ENCODE measurements around the gene FGD4.
"Not testable (repeated sequence)": the region's sequence is repeated elsewhere in the genome, so short reads cannot be mapped to it uniquely, and the experiment has no call there.

Gene FGD4

DNA sequence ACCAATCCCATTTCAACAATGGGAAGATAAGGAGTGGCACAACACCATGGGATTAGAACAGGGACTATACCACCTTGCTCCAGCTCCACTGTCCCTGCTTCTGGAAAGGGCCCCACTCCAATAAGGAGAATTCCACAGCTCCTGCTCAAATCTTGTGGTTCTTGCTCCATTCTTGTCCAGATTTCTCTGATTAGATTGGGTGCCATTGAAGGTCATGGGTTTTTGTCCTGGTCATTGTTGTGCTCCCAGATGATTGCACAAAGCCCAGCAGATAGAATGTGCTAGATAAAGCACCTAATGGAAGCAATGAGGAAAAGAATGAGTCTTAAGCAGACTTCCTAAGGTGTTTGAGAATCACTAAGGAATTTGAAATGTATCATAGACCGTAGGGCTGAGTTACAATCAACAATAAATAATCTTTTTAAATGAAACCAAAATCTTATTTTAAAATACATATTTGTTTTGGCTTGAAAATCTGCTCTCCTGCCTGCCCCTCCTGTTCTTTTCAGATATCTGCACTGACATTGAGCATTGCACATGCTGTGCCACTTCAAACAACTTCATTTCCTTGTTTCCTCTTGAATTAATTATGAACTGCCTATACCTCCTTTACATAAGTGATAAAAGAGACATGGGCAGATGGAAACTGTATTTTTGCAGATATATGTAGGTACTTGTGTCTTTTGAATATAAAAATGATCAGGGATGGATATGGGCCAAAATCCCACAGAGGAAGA is 115.9 kb downstream of the FGD4 start:
- H3K4me3 ChIP-seq (ENCODE audit: low read length): no peak overlapping the region

GRCh38 chr12:32516230-32516629 is 116.9 kb downstream of the FGD4 start:
- Histone ChIP-seq H3K9me3 (ENCODE audit: control insufficient read depth, insufficient read depth, low read length) (no peaks in the 10 kb centered on the region), H3K4me1 (ENCODE audit: control insufficient read depth, insufficient read depth, low read length) (no peaks in the 10 kb centered on the region), H3K36me3 (ENCODE audit: control insufficient read depth, insufficient read depth, low read length) (no peaks in the 10 kb centered on the region), H3K4me3 (ENCODE audit: low read length) (no peak overlapping the region), H3K27me3 (ENCODE audit: control insufficient read depth, insufficient read depth, low read length) (no peaks in the 10 kb centered on the region), H3K27ac (ENCODE audit: low read length) (no peak overlapping the region)
- DNase-seq (ENCODE audit: low read depth, low spot score): no peak
- no CpG with 5 or more reads among the region's 2 CpGs for WGBS (ENCODE audit: insufficient coverage, insufficient read length)

More for the DNA sequence above, 115.9 kb downstream of the FGD4 start:
- H3K4me1 ChIP-seq (ENCODE audit: control insufficient read depth, insufficient read depth, low read length): no peaks in the 10 kb centered on the region
- DNase-seq (ENCODE audit: low read depth, low spot score): no peak
- H3K36me3 ChIP-seq (ENCODE audit: control insufficient read depth, insufficient read depth, low read length): no peaks in the 10 kb centered on the region
- H3K27ac ChIP-seq (ENCODE audit: low read length): no peak overlapping the region
- WGBS (ENCODE audit: insufficient coverage, insufficient read length): no CpG with 5 or more reads among the region's 1 CpG
- no peaks in the 10 kb centered on the region for H3K9me3 ChIP-seq (ENCODE audit: control insufficient read depth, insufficient read depth, low read length)
- no peaks in the 10 kb centered on the region for H3K27me3 ChIP-seq (ENCODE audit: control insufficient read depth, insufficient read depth, low read length)

- Histone ChIP-seq H3K27ac (ENCODE audit: low read length) (no peak overlapping the region), H3K4me3 (ENCODE audit: low read length) (no peak overlapping the region), H3K27me3 (ENCODE audit: control insufficient read depth, insufficient read depth, low read length) (no peaks in the 10 kb centered on the region), H3K4me1 (ENCODE audit: control insufficient read depth, insufficient read depth, low read length) (no peaks in the 10 kb centered on the region), H3K9me3 (ENCODE audit: control insufficient read depth, insufficient read depth, low read length) (no peaks in the 10 kb centered on the region), H3K36me3 (ENCODE audit: control insufficient read depth, insufficient read depth, low read length) (no peaks in the 10 kb centered on the region)
- WGBS (ENCODE audit: insufficient coverage, insufficient read length): no CpG with 5 or more reads among the region's 5 CpGs
- no peak for DNase-seq (ENCODE audit: low read depth, low spot score)
Measured at GRCh38 chr12:32517966-32518365, 118.6 kb downstream of the FGD4 start.

GRCh38 chr12:32519047-32519446 is 119.7 kb downstream of the FGD4 start:
- Histone ChIP-seq H3K36me3 (ENCODE audit: control insufficient read depth, insufficient read depth, low read length) (no peaks in the 10 kb centered on the region), H3K9me3 (ENCODE audit: control insufficient read depth, insufficient read depth, low read length) (no peaks in the 10 kb centered on the region), H3K4me1 (ENCODE audit: control insufficient read depth, insufficient read depth, low read length) (no peaks in the 10 kb centered on the region), H3K27me3 (ENCODE audit: control insufficient read depth, insufficient read depth, low read length) (no peaks in the 10 kb centered on the region), H3K27ac (ENCODE audit: low read length) (no peak overlapping the region), H3K4me3 (ENCODE audit: low read length) (no peak overlapping the region)
- DNase-seq (ENCODE audit: low read depth, low spot score): no peak
- WGBS (ENCODE audit: insufficient coverage, insufficient read length): no CpG with 5 or more reads among the region's 3 CpGs

DNA sequence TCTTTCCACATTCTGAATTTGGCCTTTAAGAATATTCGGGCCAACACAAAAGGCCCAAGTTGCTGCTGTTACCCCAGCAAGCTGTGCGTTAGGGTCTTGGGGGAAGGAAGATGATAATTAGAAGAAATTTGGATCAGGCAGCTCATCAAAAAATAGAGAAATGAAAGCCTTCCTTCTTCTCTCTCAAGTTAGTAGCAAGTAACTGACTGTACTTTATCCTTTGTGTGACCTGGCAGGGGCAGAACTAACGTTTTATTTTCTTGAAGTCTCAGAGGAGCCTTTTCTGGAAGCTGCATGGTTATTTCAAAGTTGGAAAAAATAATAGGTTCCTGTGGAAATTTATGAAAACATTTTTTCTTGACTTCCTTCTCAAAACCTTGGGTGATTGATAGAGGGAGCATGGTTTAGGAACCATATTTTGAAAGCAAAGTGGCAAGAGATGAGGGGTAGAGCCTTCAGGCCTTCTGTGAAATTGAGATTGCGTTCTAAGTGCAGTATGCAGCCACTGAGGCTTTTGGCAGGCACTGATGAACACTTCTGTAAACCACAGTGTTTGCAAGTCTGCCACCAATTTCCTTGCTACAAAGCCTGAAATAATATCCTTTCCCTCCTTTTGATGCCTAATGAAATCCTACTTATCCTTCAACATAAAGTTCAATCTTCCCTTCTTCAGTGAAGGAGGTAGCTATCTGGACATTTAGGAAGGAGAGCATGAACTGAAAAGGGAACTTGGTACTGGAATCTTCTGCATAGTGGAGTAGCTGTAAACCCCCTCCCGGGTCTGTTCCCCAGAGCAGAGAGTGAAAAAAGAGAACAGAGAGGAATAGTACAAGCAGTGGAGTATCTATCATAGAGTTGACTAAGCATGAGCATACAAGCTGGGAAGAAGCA is 123.2 kb downstream of the FGD4 start:
- no CpG with 5 or more reads among the region's 5 CpGs for WGBS (ENCODE audit: insufficient coverage, insufficient read length)
- no peak overlapping the region for H3K27ac ChIP-seq (ENCODE audit: low read length)
- H3K27me3 ChIP-seq (ENCODE audit: control insufficient read depth, insufficient read depth, low read length): no peaks in the 10 kb centered on the region

DNA sequence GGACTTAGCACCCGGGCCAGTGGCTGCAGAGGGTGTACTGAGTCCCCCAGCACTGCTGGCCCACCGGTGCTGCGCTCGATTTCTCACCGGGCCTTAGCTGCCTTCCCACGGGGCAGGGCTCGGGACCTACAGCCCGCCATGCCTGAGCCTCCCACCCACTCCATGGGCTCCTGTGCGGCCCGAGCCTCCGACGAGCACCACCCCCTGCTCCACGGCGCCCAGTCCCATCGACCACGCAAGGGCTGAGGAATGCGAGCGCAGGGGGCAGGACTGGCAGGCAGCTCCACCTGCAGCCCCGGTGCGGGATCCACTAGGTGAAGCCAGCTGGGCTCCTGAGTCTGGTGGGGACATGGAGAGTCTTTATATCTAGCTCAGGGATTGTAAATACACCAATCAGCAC is 126.4 kb downstream of the FGD4 start:
- H3K27me3 ChIP-seq (ENCODE audit: control insufficient read depth, insufficient read depth, low read length); H3K4me1 ChIP-seq (ENCODE audit: control insufficient read depth, insufficient read depth, low read length); H3K9me3 ChIP-seq (ENCODE audit: control insufficient read depth, insufficient read depth, low read length); DNase-seq (ENCODE audit: low read depth, low spot score); H3K36me3 ChIP-seq (ENCODE audit: control insufficient read depth, insufficient read depth, low read length); H3K27ac ChIP-seq (ENCODE audit: low read length); H3K4me3 ChIP-seq (ENCODE audit: low read length): not testable (repeated sequence)
- no CpG with 5 or more reads among the region's 20 CpGs for WGBS (ENCODE audit: insufficient coverage, insufficient read length)

More for the DNA sequence above, 123.2 kb downstream of the FGD4 start:
- H3K9me3 ChIP-seq (ENCODE audit: control insufficient read depth, insufficient read depth, low read length): no peaks in the 10 kb centered on the region
- H3K36me3 ChIP-seq (ENCODE audit: control insufficient read depth, insufficient read depth, low read length): no peaks in the 10 kb centered on the region
- H3K4me1 ChIP-seq (ENCODE audit: control insufficient read depth, insufficient read depth, low read length): no peaks in the 10 kb centered on the region
- H3K4me3 ChIP-seq (ENCODE audit: low read length): no peak overlapping the region
- no peak for DNase-seq (ENCODE audit: low read depth, low spot score)

DNA sequence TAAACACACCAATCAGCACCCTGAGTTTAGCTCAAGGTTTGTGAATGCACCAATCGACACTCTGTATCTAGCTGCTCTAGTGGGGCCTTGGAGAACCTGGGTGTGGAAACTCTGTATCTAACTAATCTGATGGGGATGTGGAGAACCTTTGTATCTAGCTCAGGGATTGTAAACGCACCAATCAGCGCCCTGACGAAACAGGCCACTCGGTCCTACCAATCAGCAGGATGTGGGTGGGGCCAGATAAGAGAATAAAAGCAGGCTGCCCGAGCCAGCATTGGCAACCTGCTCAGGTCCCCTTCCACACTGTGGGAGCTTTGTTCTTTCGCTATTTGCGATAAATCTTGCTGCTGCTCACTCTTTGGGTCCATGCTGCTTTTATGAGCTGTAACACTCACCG is 127.0 kb downstream of the FGD4 start:
- not testable (repeated sequence) for H3K9me3 ChIP-seq (ENCODE audit: control insufficient read depth, insufficient read depth, low read length); DNase-seq (ENCODE audit: low read depth, low spot score); H3K4me3 ChIP-seq (ENCODE audit: low read length); H3K36me3 ChIP-seq (ENCODE audit: control insufficient read depth, insufficient read depth, low read length); H3K4me1 ChIP-seq (ENCODE audit: control insufficient read depth, insufficient read depth, low read length); H3K27me3 ChIP-seq (ENCODE audit: control insufficient read depth, insufficient read depth, low read length); H3K27ac ChIP-seq (ENCODE audit: low read length)
- no CpG with 5 or more reads among the region's 9 CpGs for WGBS (ENCODE audit: insufficient coverage, insufficient read length)

GRCh38 chr12:32532422-32532821 is 133.1 kb downstream of the FGD4 start:
- no CpG with 5 or more reads among the region's 1 CpG for WGBS (ENCODE audit: insufficient coverage, insufficient read length)
- H3K4me3 ChIP-seq (ENCODE audit: low read length): no peak overlapping the region
- DNase-seq (ENCODE audit: low read depth, low spot score): no peak
- peaks cover 2% of the 10 kb centered on the region for H3K4me1 ChIP-seq (ENCODE audit: control insufficient read depth, insufficient read depth, low read length)
- H3K27me3 ChIP-seq (ENCODE audit: control insufficient read depth, insufficient read depth, low read length): no peaks in the 10 kb centered on the region; the same call in 1 of the 2 replicates
- no peaks in the 10 kb centered on the region for H3K9me3 ChIP-seq (ENCODE audit: control insufficient read depth, insufficient read depth, low read length)
- H3K27ac ChIP-seq (ENCODE audit: low read length): no peak overlapping the region
- no peaks in the 10 kb centered on the region for H3K36me3 ChIP-seq (ENCODE audit: control insufficient read depth, insufficient read depth, low read length)

DNA sequence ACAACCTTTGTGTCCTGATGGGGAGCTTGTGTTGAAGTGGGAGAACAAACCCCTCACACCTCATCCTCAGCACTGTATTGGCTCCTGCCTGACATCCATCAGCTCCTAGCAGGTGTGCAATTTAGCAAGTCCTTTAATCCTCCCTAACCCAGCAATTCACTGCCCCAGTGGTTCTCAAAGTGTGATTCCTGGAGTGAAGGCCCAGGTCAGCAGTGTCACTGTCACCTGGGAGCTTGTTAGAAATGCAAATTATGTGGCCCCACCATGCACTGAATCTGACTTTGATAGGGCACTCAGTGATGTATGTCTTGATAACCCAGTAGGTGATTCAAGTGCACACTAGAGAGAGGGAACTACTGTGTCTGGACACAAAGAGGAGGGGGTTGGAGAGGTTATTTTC is 133.6 kb downstream of the FGD4 start:
- no peaks in the 10 kb centered on the region for H3K9me3 ChIP-seq (ENCODE audit: control insufficient read depth, insufficient read depth, low read length)
- DNase-seq (ENCODE audit: low read depth, low spot score): no peak
- H3K27me3 ChIP-seq (ENCODE audit: control insufficient read depth, insufficient read depth, low read length): no peaks in the 10 kb centered on the region; the same call in 1 of the 2 replicates
- H3K36me3 ChIP-seq (ENCODE audit: control insufficient read depth, insufficient read depth, low read length): no peaks in the 10 kb centered on the region
- no peak overlapping the region for H3K4me3 ChIP-seq (ENCODE audit: low read length)
- H3K27ac ChIP-seq (ENCODE audit: low read length): no peak overlapping the region
- H3K4me1 ChIP-seq (ENCODE audit: control insufficient read depth, insufficient read depth, low read length): peaks cover 2% of the 10 kb centered on the region

DNA sequence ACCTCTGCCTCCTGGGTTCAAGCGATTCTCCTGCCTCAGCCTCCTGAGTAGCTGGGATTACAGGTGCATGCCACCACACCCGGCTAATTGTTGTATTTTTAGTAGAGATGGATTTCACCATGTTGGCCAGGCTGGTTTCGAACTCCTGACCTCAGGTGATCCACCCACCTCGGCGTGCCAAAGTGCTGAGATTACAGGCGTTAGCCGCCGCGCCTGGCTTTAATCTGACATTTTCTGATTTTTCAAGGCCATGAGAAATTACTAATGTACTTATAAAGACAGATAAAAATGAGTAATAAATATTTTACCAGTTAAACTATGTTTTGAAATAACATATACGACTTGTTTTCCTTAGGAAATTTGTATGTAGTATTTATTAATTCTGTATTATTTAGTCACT is 134.1 kb downstream of the FGD4 start:
- no CpG with 5 or more reads among the region's 10 CpGs for WGBS (ENCODE audit: insufficient coverage, insufficient read length)
- H3K27ac ChIP-seq (ENCODE audit: low read length); H3K9me3 ChIP-seq (ENCODE audit: control insufficient read depth, insufficient read depth, low read length): not testable (repeated sequence)

More for the DNA sequence above, 134.1 kb downstream of the FGD4 start:
- not testable (repeated sequence) for H3K4me3 ChIP-seq (ENCODE audit: low read length); H3K36me3 ChIP-seq (ENCODE audit: control insufficient read depth, insufficient read depth, low read length); H3K27me3 ChIP-seq (ENCODE audit: control insufficient read depth, insufficient read depth, low read length); DNase-seq (ENCODE audit: low read depth, low spot score); H3K4me1 ChIP-seq (ENCODE audit: control insufficient read depth, insufficient read depth, low read length)
